ENCODE results near the gene KRTAP10-11.

- TF ChIP-seq POLR2AphosphoS5 (IDR thresholded peaks at IDR 0.05; ENCODE audit: low read depth, low read length) (no peak), POLR2A (IDR thresholded peaks at IDR 0.05; ENCODE audit: low read depth, low read length) (no peak)
Observed at GRCh38 chr21:44695641-44696040, 49.4 kb downstream of the KRTAP10-11 start.

Measured in GM12892 (cell line).